ENCODE measurements around the gene CFAP61.

The CFAP61 gene

DNA sequence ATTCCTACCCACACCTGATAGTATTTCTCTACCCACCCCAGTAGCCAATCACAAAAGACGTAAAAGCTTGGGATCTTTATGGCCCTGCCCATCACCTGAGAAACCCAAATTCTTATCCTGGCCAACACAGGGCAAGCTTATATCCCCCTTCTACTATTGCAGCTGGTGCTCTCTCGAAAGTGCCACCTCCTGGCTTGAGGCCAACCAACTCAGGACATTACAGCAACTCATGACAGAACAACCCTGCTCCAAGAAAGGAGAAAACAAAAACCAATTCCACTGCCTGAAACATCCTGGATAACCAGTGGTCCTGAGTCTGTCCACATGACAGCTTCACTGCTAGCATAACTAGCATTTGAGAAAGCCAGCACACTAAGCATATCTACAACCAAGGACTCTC is 97.9 kb downstream of the CFAP61 start:
- no peak for DNase-seq (ENCODE audit: extremely low read depth, low read depth)
- no peak for TF ChIP-seq CTCF (IDR thresholded peaks at IDR 0.05; ENCODE audit: low read depth, low read length, missing control alignments)
- H3K4me3 ChIP-seq (replicated peaks; ENCODE audit: low read depth, low read length), result no peak overlapping the region

DNA sequence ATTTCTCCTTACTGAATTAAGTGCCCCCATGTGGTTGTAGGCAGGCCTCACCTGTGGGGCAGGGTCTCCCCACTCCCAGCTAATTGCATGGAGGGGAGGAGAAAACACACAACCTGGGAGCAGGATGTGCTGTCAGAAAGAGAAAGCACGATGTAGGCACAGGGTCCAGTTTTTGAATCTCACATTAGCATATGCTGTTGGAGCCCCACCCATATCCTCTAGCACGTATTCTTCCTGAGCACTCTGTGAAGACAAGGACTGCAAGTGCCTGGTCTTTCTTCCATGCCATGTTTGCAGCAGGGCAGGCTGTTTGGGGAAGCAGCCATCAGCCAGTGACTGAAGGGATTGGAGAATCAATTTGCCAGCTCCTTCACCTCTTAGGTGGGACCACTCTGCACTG is 108.2 kb downstream of the CFAP61 start:
- no peak overlapping the region for H3K4me3 ChIP-seq (replicated peaks; ENCODE audit: low read depth, low read length)
- no peak for TF ChIP-seq CTCF (IDR thresholded peaks at IDR 0.05; ENCODE audit: low read depth, low read length, missing control alignments)
- DNase-seq (ENCODE audit: extremely low read depth, low read depth), result no peak

GRCh38 chr20:20161611-20162010 is 109.3 kb downstream of the CFAP61 start:
- no peak for TF ChIP-seq CTCF (IDR thresholded peaks at IDR 0.05; ENCODE audit: low read depth, low read length, missing control alignments)
- no peak for DNase-seq (ENCODE audit: extremely low read depth, low read depth)
- H3K4me3 ChIP-seq (replicated peaks; ENCODE audit: low read depth, low read length), result no peak overlapping the region

- DNase-seq (ENCODE audit: extremely low read depth, low read depth), result no peak
- no peak overlapping the region for H3K4me3 ChIP-seq (replicated peaks; ENCODE audit: low read depth, low read length)
- TF ChIP-seq CTCF (IDR thresholded peaks at IDR 0.05; ENCODE audit: low read depth, low read length, missing control alignments), result no peak
These were observed 115.4 kb downstream of the CFAP61 start for GRCh38 chr20:20167698-20168097.

GRCh38 chr20:20173254-20173653 is 120.9 kb downstream of the CFAP61 start:
- H3K4me3 ChIP-seq (replicated peaks; ENCODE audit: low read depth, low read length), result no peak overlapping the region
- no peak for DNase-seq (ENCODE audit: extremely low read depth, low read depth)
- no peak for TF ChIP-seq CTCF (IDR thresholded peaks at IDR 0.05; ENCODE audit: low read depth, low read length, missing control alignments)

GRCh38 chr20:20174089-20174835 is 121.9 kb downstream of the CFAP61 start:
- no peak for DNase-seq (ENCODE audit: extremely low read depth, low read depth)
- TF ChIP-seq CTCF (IDR thresholded peaks at IDR 0.05; ENCODE audit: low read depth, low read length, missing control alignments), result no peak
- no peak overlapping the region for H3K4me3 ChIP-seq (replicated peaks; ENCODE audit: low read depth, low read length)

DNA sequence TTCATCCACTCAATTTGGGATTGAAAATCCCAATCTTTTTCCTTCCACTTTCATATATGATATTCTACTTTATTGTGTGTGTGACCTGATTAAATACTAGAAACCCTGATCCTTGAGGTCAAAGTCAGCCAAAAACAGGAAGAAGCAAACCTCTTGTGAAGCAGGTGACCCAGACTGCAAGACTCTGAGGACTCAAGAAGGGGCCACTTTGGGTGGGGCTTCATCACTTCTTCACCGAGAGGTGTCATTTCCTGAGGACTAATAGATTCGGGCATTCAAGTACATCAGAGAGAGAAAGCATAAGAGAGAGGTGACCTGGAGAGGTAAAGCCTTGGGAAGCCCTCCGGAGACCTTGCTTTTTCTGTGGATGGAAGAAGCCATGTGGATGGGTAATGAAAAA is 129.0 kb downstream of the CFAP61 start:
- no peak for TF ChIP-seq CTCF (IDR thresholded peaks at IDR 0.05; ENCODE audit: low read depth, low read length, missing control alignments)
- DNase-seq (ENCODE audit: extremely low read depth, low read depth), result no peak
- H3K4me3 ChIP-seq (replicated peaks; ENCODE audit: low read depth, low read length), result no peak overlapping the region
